ENCODE measurements around the gene ACOT8.
A peak's percentile ranks its signal among the peaks of the same experiment; 100 is the strongest.

ACOT8 gene

DNA sequence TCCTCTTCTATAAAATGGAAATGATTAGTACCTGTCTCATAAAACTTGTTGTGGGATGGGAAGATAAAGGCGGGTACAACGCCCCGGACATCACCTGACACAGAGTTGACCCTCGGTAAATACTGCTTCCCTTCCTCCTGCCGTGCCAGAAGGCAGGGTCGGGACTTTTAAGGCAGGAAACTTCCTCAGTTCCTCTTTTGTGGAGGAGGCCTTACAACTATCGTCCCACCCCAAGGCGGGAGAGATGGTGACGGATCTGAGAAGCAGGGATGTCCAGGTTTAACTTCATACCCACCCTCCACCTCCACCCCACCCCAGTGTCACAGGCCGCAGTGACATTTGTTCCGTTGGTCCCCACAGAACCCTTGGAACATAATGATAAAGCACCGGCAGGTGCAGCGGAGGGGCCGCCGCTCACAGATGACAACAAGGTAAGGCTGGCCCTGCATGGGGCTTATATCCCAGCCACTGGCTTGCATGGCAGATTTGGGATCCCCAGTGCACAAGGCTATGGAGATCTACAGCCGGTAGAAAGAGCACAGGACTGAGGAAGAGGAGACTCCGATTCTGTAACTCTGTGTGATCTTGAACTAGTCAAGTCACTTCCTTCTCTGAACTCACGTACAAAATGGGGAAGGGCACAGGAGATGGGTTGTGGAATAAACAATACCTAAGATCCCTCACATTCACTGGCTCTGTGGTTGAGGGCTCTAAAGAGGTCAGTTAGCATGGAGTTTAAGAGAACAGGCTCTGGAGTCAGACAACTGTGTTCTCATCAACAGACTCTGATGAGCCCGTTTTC lies 64.7 kb downstream of the ACOT8 start:
- H3K4me2 ChIP-seq (ENCODE audit: low read length) = peak overlapping the region; percentile 89
- H3K79me2 ChIP-seq (ENCODE audit: control insufficient read depth, low read length) = peaks cover 13% of the 10 kb centered on the region
- H3K27me3 ChIP-seq (ENCODE audit: control insufficient read depth, low read length) = peaks cover 6% of the 10 kb centered on the region
- no peaks in the 10 kb centered on the region for H4K20me1 ChIP-seq (ENCODE audit: control insufficient read depth, insufficient read depth, low read depth, low read length)
- H3K4me1 ChIP-seq (ENCODE audit: control insufficient read depth, low read length) = peaks cover 22% of the 10 kb centered on the region
- no peaks in the 10 kb centered on the region for H3F3A ChIP-seq (ENCODE audit: control insufficient read depth, insufficient read depth)
- peak overlapping the region; percentile 44 for H3K27ac ChIP-seq (ENCODE audit: low read depth, low read length)
- TF ChIP-seq EZH2phosphoT487 (IDR thresholded peaks at IDR 0.05; ENCODE audit: borderline replicate concordance, low read length) (no peak), CTCF (IDR thresholded peaks at IDR 0.05; ENCODE audit: low read depth, low read length, poor library complexity, severe bottlenecking) (no peak)
- peaks cover 37% of the 10 kb centered on the region for H3K36me3 ChIP-seq (ENCODE audit: control insufficient read depth, low read length)
- no peaks in the 10 kb centered on the region for H3K9me3 ChIP-seq (ENCODE audit: control insufficient read depth, insufficient read depth, low read length)
- H3K4me3 ChIP-seq (ENCODE audit: low read length) = peak overlapping the region; percentile 99
- H3K9me2 ChIP-seq (replicated peaks; ENCODE audit: control insufficient read depth, low read length) = no peaks in the 10 kb centered on the region

Measured in DOHH2 (cell line).